Ascending aorta (tissue), 2 donors: Measurements from ENCODE around the gene CIT. TPM values are rescaled to one million over a fixed set of nuclear protein-coding genes. Genes with fewer than 3 reads are reported as not detected.

Experiments
- DNase-seq, 2 donors: peaks; one replicate each; pipeline ENCODE4 v3.0.0-alpha.2; 2019; ENCODE audit warnings: low spot score in 2 of 2
- H3K27ac ChIP-seq, 2 donors: fragments of 200-600 bp; sonication (generic); one replicate each; pipeline ENCODE4 v1.5.1; 2016 to 2017; ENCODE audit warnings: mild to moderate bottlenecking in 1 of 2
- H3K27me3 ChIP-seq: fragments of 200-600 bp; sonication (generic); one replicate; pipeline ENCODE4 v1.5.1; 2017
- H3K36me3 ChIP-seq, 2 donors: fragments of 200-600 bp; sonication (generic); one replicate each; pipeline ENCODE4 v1.5.1; 2016
- H3K4me1 ChIP-seq, 2 donors: fragments of 200-600 bp; sonication (generic); one replicate each; pipeline ENCODE4 v1.5.1; 2016 to 2017; ENCODE audit warnings: mild to moderate bottlenecking in 1 of 2
- H3K4me3 ChIP-seq, 2 donors: fragments of 200-600 bp; sonication (generic); one replicate each; pipeline ENCODE4 v1.5.1; 2016 to 2017; ENCODE audit warnings: mild to moderate bottlenecking in 1 of 2
- H3K9me3 ChIP-seq, 2 donors: fragments of 200-600 bp; sonication (generic); one replicate each; pipeline ENCODE4 v1.5.1; 2016
- intact Hi-C: fragments of 100-400 bp; cut with DNase I; formaldehyde crosslinking; loops from one replicate; pipeline ENCODE4 v1.15.1; 2023
- total RNA-seq: library from RNA; depleted of rRNA; stranded (reverse); fragments of >200 nt; gene quantifications from one replicate; pipeline ENCODE4 v1.1.0, GENCODE V29; 2016
- TF ChIP-seq, protein P1 (sequence below), 3 experiments: fragments of 200-600 bp in 2 of 3; fragments of 450-650 bp in 1 of 3; sonication (generic) in 2 of 3; IDR thresholded peaks; one replicate each; pipeline ENCODE4 v1.5.1; 2016 to 2019; ENCODE audit warnings: antibody characterized with exemption in 3 of 3, mild to moderate bottlenecking in 1 of 3, moderate library complexity in 1 of 3

The CIT gene
- total RNA-seq, 1 donor from 2014 or later = 1.2 TPM

- DNase-seq = no peak
Observed at GRCh38 chr12:119780786-119781434, 96.2 kb downstream of the CIT start.

GRCh38 chr12:119775246-119775895 is 101.7 kb downstream of the CIT start:
- TF ChIP-seq, protein P1, sequence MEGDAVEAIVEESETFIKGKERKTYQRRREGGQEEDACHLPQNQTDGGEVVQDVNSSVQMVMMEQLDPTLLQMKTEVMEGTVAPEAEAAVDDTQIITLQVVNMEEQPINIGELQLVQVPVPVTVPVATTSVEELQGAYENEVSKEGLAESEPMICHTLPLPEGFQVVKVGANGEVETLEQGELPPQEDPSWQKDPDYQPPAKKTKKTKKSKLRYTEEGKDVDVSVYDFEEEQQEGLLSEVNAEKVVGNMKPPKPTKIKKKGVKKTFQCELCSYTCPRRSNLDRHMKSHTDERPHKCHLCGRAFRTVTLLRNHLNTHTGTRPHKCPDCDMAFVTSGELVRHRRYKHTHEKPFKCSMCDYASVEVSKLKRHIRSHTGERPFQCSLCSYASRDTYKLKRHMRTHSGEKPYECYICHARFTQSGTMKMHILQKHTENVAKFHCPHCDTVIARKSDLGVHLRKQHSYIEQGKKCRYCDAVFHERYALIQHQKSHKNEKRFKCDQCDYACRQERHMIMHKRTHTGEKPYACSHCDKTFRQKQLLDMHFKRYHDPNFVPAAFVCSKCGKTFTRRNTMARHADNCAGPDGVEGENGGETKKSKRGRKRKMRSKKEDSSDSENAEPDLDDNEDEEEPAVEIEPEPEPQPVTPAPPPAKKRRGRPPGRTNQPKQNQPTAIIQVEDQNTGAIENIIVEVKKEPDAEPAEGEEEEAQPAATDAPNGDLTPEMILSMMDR (IDR thresholded peaks at IDR 0.05) = no peak
- no peak for DNase-seq
- intact Hi-C loops = no loop called here
- Histone ChIP-seq H3K27me3 (no peaks in the 10 kb centered on the region), H3K4me3 (no peak overlapping the region), H3K9me3 (no peaks in the 10 kb centered on the region), H3K36me3 (no peaks in the 10 kb centered on the region), H3K4me1 (no peaks in the 10 kb centered on the region), H3K27ac (no peak overlapping the region)

More at GRCh38 chr12:119780786-119781434, 96.2 kb downstream of the CIT start:
- Histone ChIP-seq H3K9me3 (no peaks in the 10 kb centered on the region), H3K36me3 (no peaks in the 10 kb centered on the region), H3K4me3 (no peak overlapping the region), H3K27me3 (no peaks in the 10 kb centered on the region), H3K27ac (no peak overlapping the region), H3K4me1 (no peaks in the 10 kb centered on the region)
- intact Hi-C loops = no loop called here
- TF ChIP-seq, protein P1 (IDR thresholded peaks at IDR 0.05) = peak; percentile 23 to 53 (median 39)

GRCh38 chr12:119772431-119772830 is 104.7 kb downstream of the CIT start:
- Histone ChIP-seq H3K4me3 (no peak overlapping the region), H3K9me3 (no peaks in the 10 kb centered on the region), H3K36me3 (no peaks in the 10 kb centered on the region), H3K27me3 (no peaks in the 10 kb centered on the region), H3K4me1 (no peaks in the 10 kb centered on the region), H3K27ac (no peak overlapping the region)
- no peak for DNase-seq
- TF ChIP-seq, protein P1 (IDR thresholded peaks at IDR 0.05) = no peak
- intact Hi-C loops = no loop called here

- TF ChIP-seq, protein P1 (IDR thresholded peaks at IDR 0.05) = no peak
- Histone ChIP-seq H3K4me3 (no peak overlapping the region), H3K4me1 (no peaks in the 10 kb centered on the region), H3K36me3 (no peaks in the 10 kb centered on the region), H3K27ac (no peak overlapping the region), H3K27me3 (no peaks in the 10 kb centered on the region), H3K9me3 (no peaks in the 10 kb centered on the region)
- no peak for DNase-seq
- intact Hi-C loops = no loop called here
Observed at GRCh38 chr12:119770146-119770545, 107.0 kb downstream of the CIT start.

DNA sequence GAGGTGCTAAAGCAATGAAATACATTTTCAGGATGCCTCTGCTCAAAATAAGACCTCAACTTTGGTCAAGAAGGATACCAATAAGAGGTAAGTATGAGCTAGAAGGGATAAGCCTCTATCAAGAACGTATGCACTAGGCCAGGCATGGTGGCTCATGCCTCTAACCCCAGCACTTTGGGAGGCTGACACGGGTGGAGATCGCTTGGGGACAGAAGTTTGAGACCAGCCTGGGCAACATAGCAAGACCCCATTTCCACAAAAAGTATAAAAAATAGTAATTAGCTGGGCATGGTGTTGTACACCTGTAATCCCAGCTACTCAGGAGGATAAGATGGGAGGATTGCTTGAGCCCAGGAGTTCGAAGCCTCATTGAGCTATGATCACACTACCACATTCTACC is 114.5 kb downstream of the CIT start:
- DNase-seq = no peak
- Histone ChIP-seq H3K4me3 (no peak overlapping the region), H3K9me3 (no peaks in the 10 kb centered on the region), H3K27me3 (no peaks in the 10 kb centered on the region), H3K4me1 (no peaks in the 10 kb centered on the region), H3K27ac (no peak overlapping the region), H3K36me3 (no peaks in the 10 kb centered on the region)
- TF ChIP-seq, protein P1 (IDR thresholded peaks at IDR 0.05) = no peak
- intact Hi-C loops = no loop called here
